HG03280 (cell line): ENCODE measurements around the gene PHACTR3.

Source experiments
- ATAC-seq: cut with Tn5 transposase; IDR thresholded peaks from one replicate; pipeline ENCODE4 v1.9.1; 2021; ENCODE audit warnings: mild to moderate bottlenecking, moderate library complexity; ENCODE audit not compliant: unreplicated experiment

PHACTR3 gene

GRCh38 chr20:59785986-59786795, 181.9 kb downstream of the PHACTR3 start:
- ATAC-seq: no peak

DNA sequence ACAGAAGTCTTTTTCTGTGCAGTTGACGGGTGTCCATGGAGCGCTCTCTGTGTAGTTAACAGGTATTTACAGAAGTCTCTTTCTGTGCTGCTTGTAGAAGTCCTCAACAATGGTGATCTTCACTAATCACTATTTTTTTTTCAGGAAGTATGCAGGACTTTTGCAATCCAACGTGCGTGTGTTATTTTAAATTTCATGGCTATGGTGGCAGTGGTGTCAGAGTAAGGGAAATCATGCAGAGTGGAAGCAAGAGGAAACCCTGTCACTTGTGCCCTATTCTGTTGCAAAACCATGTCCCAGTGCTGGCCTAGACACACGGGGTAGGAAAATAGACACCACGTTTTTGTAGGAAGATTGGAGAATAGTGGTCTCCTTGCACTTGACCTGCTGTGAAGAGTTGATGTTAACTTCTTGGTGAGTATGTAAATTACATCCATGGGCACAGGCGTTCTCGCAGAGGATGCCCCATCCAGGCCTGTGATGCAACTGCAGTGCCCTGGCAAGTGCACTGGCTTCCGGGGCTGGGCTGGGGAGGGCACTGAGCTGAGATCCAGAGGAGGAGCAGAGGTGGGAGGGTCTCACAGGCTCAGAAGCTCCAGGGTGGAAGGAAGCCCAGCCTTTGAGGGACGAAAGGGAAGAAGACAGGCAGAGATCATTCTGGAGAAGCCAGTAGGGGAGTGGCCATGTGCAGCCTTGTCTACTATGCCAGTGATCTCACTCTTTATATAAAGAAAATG, 182.6 kb downstream of the PHACTR3 start:
- ATAC-seq: no peak

DNA sequence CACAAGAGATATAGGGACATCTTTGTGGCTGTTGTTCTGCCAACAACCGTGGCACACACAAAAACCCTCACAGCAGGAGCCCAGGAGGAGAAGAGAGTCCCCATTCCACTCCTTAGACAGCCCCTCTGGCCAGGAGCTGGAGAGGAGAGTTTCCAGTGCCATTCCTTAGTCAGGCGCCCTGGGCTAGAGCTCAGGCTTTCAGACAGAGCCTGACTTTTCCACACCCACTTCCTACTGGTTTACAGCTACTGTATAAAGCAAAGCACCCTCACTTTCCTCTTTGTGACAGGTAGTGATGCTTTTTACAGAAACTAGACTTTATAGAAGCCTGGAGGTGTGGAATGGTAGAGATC, 183.2 kb downstream of the PHACTR3 start:
- ATAC-seq: no peak

- no peak for ATAC-seq
These were observed 183.9 kb downstream of the PHACTR3 start for GRCh38 chr20:59788196-59788735.

DNA sequence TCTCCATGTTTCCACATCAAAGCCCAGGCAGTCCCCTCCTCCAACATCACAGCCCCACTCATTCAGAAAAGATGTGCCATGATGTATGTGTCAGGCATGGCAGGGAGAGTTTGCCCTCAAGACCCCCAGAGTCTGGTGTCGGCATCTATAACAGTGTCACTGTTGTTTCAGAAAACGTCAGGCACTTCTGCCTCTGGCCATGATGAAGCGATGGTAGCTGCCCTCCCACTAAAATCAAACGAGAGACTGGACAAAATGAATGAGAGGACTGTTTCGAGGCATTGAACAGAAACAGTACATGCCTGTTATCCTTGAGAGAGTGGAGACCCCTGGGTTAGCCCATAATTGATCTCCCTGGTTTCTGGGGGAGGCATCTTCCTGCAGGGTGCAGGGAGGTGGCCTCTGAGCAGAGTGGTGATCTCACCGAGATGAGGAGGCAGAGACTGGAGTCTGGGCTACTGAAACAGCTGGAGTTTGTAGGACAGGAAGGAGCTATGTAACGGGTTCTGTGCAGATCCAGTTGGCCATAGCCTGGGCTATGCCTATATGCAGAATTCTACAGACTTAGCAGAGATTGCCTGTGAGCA, 184.6 kb downstream of the PHACTR3 start:
- ATAC-seq: no peak

- no peak for ATAC-seq
These were observed 185.3 kb downstream of the PHACTR3 start for GRCh38 chr20:59789686-59790085.

DNA sequence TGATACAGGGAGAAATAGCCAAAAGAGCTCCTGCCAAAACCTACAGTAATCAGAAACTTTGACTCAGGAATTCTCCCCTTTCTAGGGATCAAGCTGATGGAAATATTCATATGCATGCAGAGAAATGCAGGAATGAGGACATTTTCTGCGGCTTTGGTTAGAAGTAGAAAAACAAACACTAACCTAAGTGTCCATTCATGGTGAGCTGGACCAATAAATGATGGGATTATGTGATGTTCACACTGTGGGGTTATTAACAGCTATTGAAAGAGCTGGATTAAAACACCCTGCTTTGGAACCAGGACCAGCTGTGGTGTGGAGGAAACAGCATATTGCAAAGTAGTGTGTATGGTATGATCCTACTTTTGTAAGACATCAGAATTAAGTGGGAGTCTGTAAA, 186.0 kb downstream of the PHACTR3 start:
- no peak for ATAC-seq

- ATAC-seq: no peak
These were observed 188.0 kb downstream of the PHACTR3 start for GRCh38 chr20:59792300-59792699.

- no peak for ATAC-seq
These were observed 190.2 kb downstream of the PHACTR3 start for GRCh38 chr20:59794555-59794954.

- ATAC-seq: no peak
These were observed 196.0 kb downstream of the PHACTR3 start for GRCh38 chr20:59800309-59800708.

GRCh38 chr20:59802018-59802417, 197.7 kb downstream of the PHACTR3 start:
- no peak for ATAC-seq

GRCh38 chr20:59802471-59803221, 198.3 kb downstream of the PHACTR3 start:
- ATAC-seq: no peak

- ATAC-seq: no peak
These were observed 200.0 kb downstream of the PHACTR3 start for GRCh38 chr20:59804347-59804746.

GRCh38 chr20:59804871-59805665, 200.7 kb downstream of the PHACTR3 start:
- ATAC-seq: no peak

DNA sequence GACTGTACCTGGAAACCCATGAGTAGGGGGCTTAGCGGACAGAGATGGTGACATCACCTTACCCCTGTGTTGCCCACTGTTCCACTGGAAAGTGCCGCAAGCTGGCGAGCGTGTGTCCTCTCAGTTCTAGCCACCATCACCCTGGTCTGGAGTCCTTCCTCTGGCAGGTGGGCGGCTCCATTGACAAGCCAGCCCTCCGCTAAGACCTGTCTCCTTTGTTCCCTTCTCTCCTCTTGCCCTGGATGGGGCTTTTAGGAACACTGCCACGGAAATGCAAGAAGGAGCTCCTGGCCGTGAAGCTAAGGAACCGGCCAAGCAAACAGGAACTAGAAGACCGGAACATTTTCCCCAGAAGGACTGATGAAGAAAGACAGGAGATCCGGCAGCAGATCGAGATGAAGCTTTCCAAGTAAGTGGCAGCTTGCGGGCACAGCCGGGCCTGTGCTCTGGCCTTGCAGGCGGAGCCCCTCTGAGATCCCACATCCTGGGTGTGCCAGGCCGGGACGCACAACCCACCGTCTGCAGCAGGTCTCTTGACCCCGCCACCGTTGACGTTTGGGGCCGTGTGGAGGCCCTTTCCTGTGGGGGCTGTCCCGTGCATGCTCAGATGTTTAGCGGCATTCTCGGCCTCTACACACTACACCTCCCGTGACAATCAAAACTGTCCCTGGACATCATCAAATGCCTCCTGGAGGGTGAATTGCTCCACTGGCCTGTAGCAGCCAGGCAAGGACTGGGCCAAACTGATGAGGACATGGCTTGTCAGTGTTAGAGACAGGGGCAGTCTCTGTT, 201.6 kb downstream of the PHACTR3 start:
- ATAC-seq: no peak

- no peak for ATAC-seq
These were observed 202.2 kb downstream of the PHACTR3 start for GRCh38 chr20:59806578-59806975.

DNA sequence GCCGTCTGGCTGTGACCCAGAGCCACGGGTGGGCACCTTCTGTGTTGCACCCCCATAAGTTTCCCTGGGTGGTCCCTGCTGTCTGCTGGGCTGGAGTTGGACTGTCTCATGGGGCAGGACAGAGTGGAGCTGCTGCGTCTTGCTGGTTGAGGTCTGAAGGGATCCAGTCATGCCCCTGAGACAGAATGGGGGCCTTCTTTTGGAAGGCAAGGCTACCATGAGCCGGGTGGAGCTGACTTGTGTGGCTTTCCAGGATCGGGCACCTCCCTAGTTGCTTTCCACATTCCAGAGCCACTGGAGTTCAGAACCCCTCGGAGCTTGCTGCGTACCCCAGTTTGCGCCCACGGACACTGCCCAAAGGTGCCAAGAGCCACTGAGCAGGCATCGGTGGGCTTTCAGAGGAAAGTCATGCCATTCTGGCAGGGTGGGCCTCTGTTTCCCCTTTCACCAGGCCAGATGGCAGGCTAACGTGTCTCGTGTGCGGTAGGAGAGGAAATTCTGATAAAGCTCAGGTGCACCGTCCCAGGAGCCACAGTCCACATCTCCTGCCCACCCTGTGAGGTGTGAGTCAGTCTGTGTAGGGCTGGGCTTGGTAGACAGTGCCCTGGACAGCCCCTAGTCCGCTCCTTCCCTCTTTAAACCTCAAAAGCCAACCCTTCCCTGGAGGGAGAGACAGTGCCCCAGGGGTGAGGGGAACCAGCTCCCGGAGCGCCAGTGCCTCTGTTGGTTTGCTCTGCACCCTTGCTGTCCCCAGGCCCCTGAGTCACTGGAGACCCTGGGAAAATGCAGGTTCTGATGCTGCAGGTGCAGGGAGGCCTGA, 203.8 kb downstream of the PHACTR3 start:
- ATAC-seq: no peak

- no peak for ATAC-seq
These were observed 204.5 kb downstream of the PHACTR3 start for GRCh38 chr20:59808729-59809381.
